SHP77 treated with DMSO at 0.1 percent for 48 hours (cell line): ENCODE results near the gene ABCA7.
A peak's percentile ranks its signal among the peaks of the same experiment; 100 is the strongest.

Experiments
- DNase-seq: peaks from one replicate; lab custom pipeline; 2025; lab: John Stamatoyannopoulos, UW

Gene ABCA7

GRCh38 chr19:1040476-1041271, 767 bp downstream of the ABCA7 start:
- peak; percentile 80 for DNase-seq

GRCh38 chr19:1041272-1041834, 1.4 kb downstream of the ABCA7 start:
- DNase-seq = no peak

GRCh38 chr19:1041835-1042685, 2.2 kb downstream of the ABCA7 start:
- DNase-seq = no peak

- DNase-seq = no peak
These were observed 3.0 kb downstream of the ABCA7 start for GRCh38 chr19:1042689-1043511.

- DNase-seq = peak; percentile 62
These were observed 5.3 kb downstream of the ABCA7 start for GRCh38 chr19:1045247-1045603.

- DNase-seq = no peak
These were observed 6.3 kb downstream of the ABCA7 start for GRCh38 chr19:1046117-1046626.

- DNase-seq = no peak
These were observed 7.2 kb downstream of the ABCA7 start for GRCh38 chr19:1046836-1047695.

GRCh38 chr19:1047696-1048147, 7.8 kb downstream of the ABCA7 start:
- no peak for DNase-seq

- no peak for DNase-seq
These were observed 9.2 kb downstream of the ABCA7 start for GRCh38 chr19:1049106-1049505.

GRCh38 chr19:1049800-1050199, 9.9 kb downstream of the ABCA7 start:
- DNase-seq = no peak

GRCh38 chr19:1050989-1051788, 11.3 kb downstream of the ABCA7 start:
- no peak for DNase-seq

- no peak for DNase-seq
These were observed 11.9 kb downstream of the ABCA7 start for GRCh38 chr19:1051791-1052190.

GRCh38 chr19:1052349-1052975, 12.6 kb downstream of the ABCA7 start:
- DNase-seq = no peak

GRCh38 chr19:1053176-1054101, 13.5 kb downstream of the ABCA7 start:
- DNase-seq = no peak

- no peak for DNase-seq
These were observed 14.5 kb downstream of the ABCA7 start for GRCh38 chr19:1054102-1055027.

GRCh38 chr19:1055028-1055425, 15.1 kb downstream of the ABCA7 start:
- DNase-seq = no peak
